Esophagus muscularis mucosa (tissue), 4 donors: Measurements from ENCODE around the gene PRDM2.

ENCODE experiments used
- EP300 ChIP-seq: sonication (generic); formaldehyde crosslinking; IDR thresholded peaks from one replicate; pipeline ENCODE4 v1.6.1; 2017; ENCODE audit warnings: antibody characterized with exemption
- POLR2A ChIP-seq: fragments of 450-650 bp; IDR thresholded peaks from one replicate; pipeline ENCODE4 v1.6.1; 2017; ENCODE audit warnings: antibody characterized with exemption, moderate library complexity, mild to moderate bottlenecking, low read depth
- POLR2AphosphoS5 ChIP-seq, 2 donors: sonication (generic); formaldehyde crosslinking; IDR thresholded peaks; one replicate each; pipeline ENCODE4 v1.6.1; 2017; ENCODE audit warnings: antibody characterized with exemption in 2 of 2
- TF ChIP-seq, protein P1 (sequence below), 3 experiments: fragments of 200-600 bp in 2 of 3; fragments of 450-650 bp in 1 of 3; sonication (generic) in 2 of 3; IDR thresholded peaks; one replicate each; pipeline ENCODE4 v1.5.1; 2017 to 2019; ENCODE audit warnings: antibody characterized with exemption in 3 of 3, mild to moderate bottlenecking in 2 of 3, moderate library complexity in 1 of 3

DNA sequence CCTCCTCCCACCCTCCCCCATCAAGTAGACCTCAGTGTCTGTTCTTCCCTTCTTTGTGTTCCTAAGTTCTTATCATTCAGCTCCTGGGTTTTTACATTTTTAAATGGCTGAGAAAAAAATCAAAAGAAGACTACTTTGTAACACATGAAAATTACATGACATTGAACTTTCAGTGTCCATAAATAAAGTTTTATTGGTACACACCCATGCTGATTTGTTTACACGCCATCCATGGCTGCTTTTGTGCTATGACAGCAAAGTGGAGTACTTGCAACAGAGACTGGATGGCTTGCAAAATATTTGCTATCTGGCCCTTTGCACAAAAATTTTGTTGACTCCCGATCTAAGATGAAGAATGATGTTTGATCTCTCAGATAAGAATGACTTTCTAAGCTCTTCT is 171.4 kb downstream of the PRDM2 start:
- TF ChIP-seq POLR2AphosphoS5 (IDR thresholded peaks at IDR 0.05) = no peak
- no peak for TF ChIP-seq POLR2A
- TF ChIP-seq, protein P1, sequence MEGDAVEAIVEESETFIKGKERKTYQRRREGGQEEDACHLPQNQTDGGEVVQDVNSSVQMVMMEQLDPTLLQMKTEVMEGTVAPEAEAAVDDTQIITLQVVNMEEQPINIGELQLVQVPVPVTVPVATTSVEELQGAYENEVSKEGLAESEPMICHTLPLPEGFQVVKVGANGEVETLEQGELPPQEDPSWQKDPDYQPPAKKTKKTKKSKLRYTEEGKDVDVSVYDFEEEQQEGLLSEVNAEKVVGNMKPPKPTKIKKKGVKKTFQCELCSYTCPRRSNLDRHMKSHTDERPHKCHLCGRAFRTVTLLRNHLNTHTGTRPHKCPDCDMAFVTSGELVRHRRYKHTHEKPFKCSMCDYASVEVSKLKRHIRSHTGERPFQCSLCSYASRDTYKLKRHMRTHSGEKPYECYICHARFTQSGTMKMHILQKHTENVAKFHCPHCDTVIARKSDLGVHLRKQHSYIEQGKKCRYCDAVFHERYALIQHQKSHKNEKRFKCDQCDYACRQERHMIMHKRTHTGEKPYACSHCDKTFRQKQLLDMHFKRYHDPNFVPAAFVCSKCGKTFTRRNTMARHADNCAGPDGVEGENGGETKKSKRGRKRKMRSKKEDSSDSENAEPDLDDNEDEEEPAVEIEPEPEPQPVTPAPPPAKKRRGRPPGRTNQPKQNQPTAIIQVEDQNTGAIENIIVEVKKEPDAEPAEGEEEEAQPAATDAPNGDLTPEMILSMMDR (IDR thresholded peaks at IDR 0.05) = no peak
- TF ChIP-seq EP300 = no peak
